HepG2 (cell line): ENCODE measurements around the gene SHQ1. TPM values are rescaled to one million over a fixed set of nuclear protein-coding genes. Genes with fewer than 3 reads are reported as not detected.

Source experiments
- ATAC-seq: fragments of 200-7000 bp; cut with Tn5 transposase; 3 replicates; pipeline ENCODE4 v1.9.1; 2020; ENCODE audit warnings: mild to moderate bottlenecking, moderate library complexity
- BruUV-seq: library from RNA; stranded (reverse); fragments of 400-500 nt; replicated peaks from 2 replicates; lab custom pipeline; 2021; lab: Mats Ljungman, UMichigan
- CTCF ChIA-PET: fragments of 300-600 bp; formaldehyde crosslinking; extraction: SDS; loops from one replicate; lab custom pipeline; 2021; ENCODE audit warnings: low total read pairs, inconsistent platforms, low intra/inter-chr PET ratio; lab: Yijun Ruan, JAX
- POLR2A ChIA-PET: fragments of 350-600 bp; sonication (Branson Sonifier 250); formaldehyde crosslinking; loops from one replicate; lab custom pipeline; 2020; ENCODE audit warnings: antibody characterized with exemption, inconsistent platforms; lab: Yijun Ruan, JAX
- DNase-seq: peaks from one replicate; pipeline ENCODE4 v3.0.0-alpha.2; 2015; ENCODE audit warnings: low spot score
- FAIRE-seq: peaks from 3 replicates; lab custom pipeline; 2011; peaks lifted over from hg19 to GRCh38; lab: Jason Lieb, UNC
- H2AFZ ChIP-seq: one replicate; pipeline ENCODE4 v1.6.1; 2011; ENCODE audit warnings: low read length, inconsistent platforms
- H3K27ac ChIP-seq: fragments of 300-600 bp; 3 replicates; pipeline ENCODE4 v1.8.0; 2011; ENCODE audit warnings: mixed run types, mild to moderate bottlenecking, mixed read lengths, low read length, inconsistent platforms; ENCODE audit not compliant: insufficient read depth; ENCODE audit errors: extremely low read length
- H3K27me3 ChIP-seq, 2 experiments: fragments of 200-600 bp in 1 of 2; 2 replicates in 1 of 2; 3 replicates in 1 of 2; pipeline versions ENCODE4 v1.6.0 to v1.8.0; 2011; ENCODE audit warnings: low read length in 2 of 2, mild to moderate bottlenecking in 2 of 2, moderate library complexity in 2 of 2, inconsistent platforms in 1 of 2; ENCODE audit not compliant: insufficient read depth in 2 of 2, control insufficient read depth in 1 of 2
- H3K36me3 ChIP-seq, 2 experiments: fragments of 200-600 bp in 1 of 2; replicated peaks in 1 of 2; 2 replicates in 1 of 2; 3 replicates in 1 of 2; pipeline versions ENCODE4 v1.5.1 to v1.8.0; 2011; ENCODE audit warnings: low read length in 2 of 2, inconsistent platforms in 1 of 2; ENCODE audit not compliant: insufficient read depth in 2 of 2, control insufficient read depth in 1 of 2
- H3K4me1 ChIP-seq: 2 replicates; pipeline ENCODE4 v1.5.1; 2012; ENCODE audit warnings: low read length, inconsistent platforms; ENCODE audit not compliant: insufficient read depth
- H3K4me2 ChIP-seq: 2 replicates; pipeline ENCODE4 v1.6.0; 2011; ENCODE audit warnings: low read depth, low read length, inconsistent platforms
- H3K4me3 ChIP-seq, 3 experiments: fragments of 200-600 bp in 1 of 3; sonication (generic), shearing (Covaris generic) in 1 of 3; replicated peaks in 1 of 3; 2 replicates each; pipeline ENCODE4 v1.5.1; 2011 to 2016; ENCODE audit warnings: low read length in 3 of 3, inconsistent platforms in 2 of 3, low read depth in 2 of 3, mild to moderate bottlenecking in 2 of 3, control low read depth in 1 of 3, mixed read lengths in 1 of 3; ENCODE audit not compliant: insufficient read depth in 1 of 3
- H3K79me2 ChIP-seq: one replicate; pipeline ENCODE4 v1.6.1; 2011; ENCODE audit warnings: low read length, inconsistent platforms; ENCODE audit not compliant: insufficient read depth
- H3K9ac ChIP-seq: 2 replicates; pipeline ENCODE4 v1.6.0; 2011; ENCODE audit warnings: mild to moderate bottlenecking, low read depth, low read length, inconsistent platforms; ENCODE audit not compliant: insufficient read depth
- H3K9me3 ChIP-seq: 2 replicates; pipeline ENCODE4 v1.5.1; 2012; ENCODE audit warnings: mild to moderate bottlenecking, low read length
- H4K20me1 ChIP-seq: 2 replicates; pipeline ENCODE4 v1.6.0; 2011; ENCODE audit warnings: inconsistent platforms, mild to moderate bottlenecking, low read length, moderate library complexity; ENCODE audit not compliant: insufficient read depth
- GPN1 ChIP-seq: sonication (generic); formaldehyde crosslinking; IDR thresholded peaks from 2 replicates; pipeline ENCODE4 v1.5.1; 2020; ENCODE audit warnings: missing genetic modification reagents, borderline replicate concordance
- MAF1 ChIP-seq: sonication (generic); formaldehyde crosslinking; IDR thresholded peaks from 2 replicates; pipeline ENCODE4 v1.5.0; 2020; ENCODE audit warnings: missing genetic modification reagents, borderline replicate concordance
- MED1 ChIP-seq: sonication (generic); formaldehyde crosslinking; IDR thresholded peaks from 2 replicates; pipeline ENCODE4 v1.4.0; 2020; ENCODE audit warnings: missing genetic modification reagents
- NFKBIZ ChIP-seq: IDR thresholded peaks from 2 replicates; pipeline ENCODE4 v1.6.1; 2018; ENCODE audit warnings: missing genetic modification reagents, missing compliant biosample characterization
- SIX4 ChIP-seq: sonication (generic); formaldehyde crosslinking; IDR thresholded peaks from 2 replicates; pipeline ENCODE4 v1.4.0; 2020; ENCODE audit warnings: missing genetic modification reagents
- SP5 ChIP-seq: IDR thresholded peaks from 2 replicates; pipeline ENCODE4 v1.6.1; 2016; ENCODE audit warnings: low read depth, borderline replicate concordance
- TBX2 ChIP-seq: sonication (generic); formaldehyde crosslinking; IDR thresholded peaks from 2 replicates; pipeline ENCODE4 v1.5.0; 2020; ENCODE audit warnings: missing genetic modification reagents, mild to moderate bottlenecking, borderline replicate concordance
- ZNF180 ChIP-seq: sonication (generic); formaldehyde crosslinking; IDR thresholded peaks from 2 replicates; pipeline ENCODE4 v1.4.0; 2020; ENCODE audit warnings: low read depth, missing genetic modification reagents, borderline replicate concordance
- ZNF317 ChIP-seq: sonication (generic); formaldehyde crosslinking; IDR thresholded peaks from 2 replicates; pipeline ENCODE4 v1.5.0; 2020; ENCODE audit warnings: mild to moderate bottlenecking, missing genetic modification reagents
- ZNF501 ChIP-seq: sonication (generic); formaldehyde crosslinking; IDR thresholded peaks from 2 replicates; pipeline ENCODE4 v1.5.1; 2020; ENCODE audit warnings: mild to moderate bottlenecking, moderate library complexity, missing genetic modification reagents
- ZNF672 ChIP-seq: sonication (generic); formaldehyde crosslinking; IDR thresholded peaks from 2 replicates; pipeline ENCODE4 v1.8.1; 2022; ENCODE audit warnings: missing genetic modification reagents
- ZNF839 ChIP-seq: sonication (generic); formaldehyde crosslinking; IDR thresholded peaks from 2 replicates; pipeline ENCODE4 v1.4.0; 2020; ENCODE audit warnings: missing genetic modification reagents, mild to moderate bottlenecking, borderline replicate concordance
- in situ Hi-C: cut with HindIII; loops from 2 replicates; pipeline ENCODE4 v1.10.0; 2017; ENCODE audit warnings: low pct_unique_long_range_greater_than_20kb; ENCODE audit not compliant: extremely low pct_ligation_motif_present
- intact Hi-C: fragments of 100-400 bp; cut with micrococcal nuclease; formaldehyde crosslinking; loops from one replicate; pipeline ENCODE4 v1.10.0; 2022; ENCODE audit not compliant: unreplicated experiment
- polyA plus RNA-seq, 8 experiments: library from polyadenylated mRNA; depleted of rRNA in 3 of 8; stranded (reverse) in 7 of 8; unstranded in 1 of 8; fragments of >200 nt; fragmentation: Illumina TruSeq in 4 of 8; extraction: Trizol in 4 of 8; gene quantifications; 2 replicates each; pipeline versions ENCODE4 v1.2.1 to v1.2.3, GENCODE V29; 2011 to 2016; ENCODE audit warnings: low read depth in 4 of 8, missing spikeins in 1 of 8, mixed read lengths in 1 of 8; ENCODE audit not compliant: insufficient read depth in 1 of 8
- total RNA-seq, 5 experiments: library from RNA; depleted of rRNA; stranded (reverse); fragments of >200 nt; fragmentation: Illumina TruSeq; extraction: Trizol; gene quantifications; 2 replicates each; pipeline ENCODE4 v1.2.3, GENCODE V29; 2016; ENCODE audit warnings: low read depth in 1 of 5
- TF ChIP-seq, protein P1 (sequence below): sonication (generic); formaldehyde crosslinking; IDR thresholded peaks from 2 replicates; pipeline ENCODE4 v1.8.0; 2022; ENCODE audit warnings: low read depth, missing genetic modification reagents
- TF ChIP-seq, protein P2 (sequence below): sonication (generic); formaldehyde crosslinking; IDR thresholded peaks from 2 replicates; pipeline ENCODE4 v1.4.0; 2020; ENCODE audit warnings: missing genetic modification reagents
- TF ChIP-seq, protein P3 (sequence below): sonication (generic); formaldehyde crosslinking; IDR thresholded peaks from 2 replicates; pipeline ENCODE4 v1.8.1; 2022; ENCODE audit warnings: low read depth, mild to moderate bottlenecking, missing genetic modification reagents
- TF ChIP-seq, protein P4 (sequence below): sonication (generic); formaldehyde crosslinking; IDR thresholded peaks from 2 replicates; pipeline ENCODE4 v1.4.0; 2020; ENCODE audit warnings: missing genetic modification reagents
- TF ChIP-seq, protein P5 (sequence below): sonication (generic); formaldehyde crosslinking; IDR thresholded peaks from 2 replicates; pipeline ENCODE4 v1.5.1; 2020; ENCODE audit warnings: missing genetic modification reagents, mild to moderate bottlenecking, borderline replicate concordance

Gene SHQ1
- total and polyA plus RNA-seq, 2 of the 13 experiments (the other 11 are each of a cell fraction or from before 2014, with no cell fraction given), result 5.5 to 20.3 TPM

DNA sequence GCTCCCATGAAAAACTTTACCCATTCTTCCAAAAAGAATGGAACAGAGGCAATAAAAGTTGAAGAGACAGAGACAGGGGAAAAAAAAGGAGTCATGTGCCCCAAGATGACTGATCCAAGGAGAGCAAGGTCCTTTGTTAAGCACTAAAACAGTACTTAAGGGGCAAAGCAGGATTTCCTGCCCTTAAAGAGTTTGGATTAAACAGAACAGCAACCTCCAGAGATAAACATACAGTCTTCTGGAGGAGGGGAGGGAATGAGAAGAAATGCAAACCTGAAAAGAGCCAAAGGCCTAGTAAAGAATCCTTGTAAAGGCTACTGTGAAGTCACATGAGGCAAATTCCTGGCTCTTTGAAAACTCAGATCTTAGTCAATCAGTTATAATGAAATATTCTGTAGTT is 38.2 kb downstream of the SHQ1 start:
- no peak overlapping the region for H3K9ac ChIP-seq
- TF ChIP-seq MAF1, result no peak
- no peak for TF ChIP-seq NFKBIZ
- TF ChIP-seq SIX4 (CRISPR knock-in tag), result no peak
- no peak for TF ChIP-seq ZNF672 (CRISPR knock-in tag)
- TF ChIP-seq, protein P1, sequence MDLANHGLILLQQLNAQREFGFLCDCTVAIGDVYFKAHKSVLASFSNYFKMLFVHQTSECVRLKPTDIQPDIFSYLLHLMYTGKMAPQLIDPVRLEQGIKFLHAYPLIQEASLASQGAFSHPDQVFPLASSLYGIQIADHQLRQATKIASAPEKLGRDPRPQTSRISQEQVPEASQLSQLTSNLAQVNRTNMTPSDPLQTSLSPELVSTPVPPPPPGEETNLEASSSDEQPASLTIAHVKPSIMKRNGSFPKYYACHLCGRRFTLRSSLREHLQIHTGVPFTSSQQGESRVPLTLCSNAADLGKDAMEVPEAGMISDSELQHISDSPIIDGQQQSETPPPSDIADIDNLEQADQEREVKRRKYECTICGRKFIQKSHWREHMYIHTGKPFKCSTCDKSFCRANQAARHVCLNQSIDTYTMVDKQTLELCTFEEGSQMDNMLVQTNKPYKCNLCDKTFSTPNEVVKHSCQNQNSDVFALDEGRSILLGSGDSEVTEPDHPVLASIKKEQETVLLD (CRISPR knock-in tag), result no peak
- no peak for TF ChIP-seq ZNF180 (CRISPR knock-in tag)
- TF ChIP-seq, protein P2, sequence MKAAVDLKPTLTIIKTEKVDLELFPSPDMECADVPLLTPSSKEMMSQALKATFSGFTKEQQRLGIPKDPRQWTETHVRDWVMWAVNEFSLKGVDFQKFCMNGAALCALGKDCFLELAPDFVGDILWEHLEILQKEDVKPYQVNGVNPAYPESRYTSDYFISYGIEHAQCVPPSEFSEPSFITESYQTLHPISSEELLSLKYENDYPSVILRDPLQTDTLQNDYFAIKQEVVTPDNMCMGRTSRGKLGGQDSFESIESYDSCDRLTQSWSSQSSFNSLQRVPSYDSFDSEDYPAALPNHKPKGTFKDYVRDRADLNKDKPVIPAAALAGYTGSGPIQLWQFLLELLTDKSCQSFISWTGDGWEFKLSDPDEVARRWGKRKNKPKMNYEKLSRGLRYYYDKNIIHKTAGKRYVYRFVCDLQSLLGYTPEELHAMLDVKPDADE (CRISPR knock-in tag), result no peak
- TF ChIP-seq, protein P3, sequence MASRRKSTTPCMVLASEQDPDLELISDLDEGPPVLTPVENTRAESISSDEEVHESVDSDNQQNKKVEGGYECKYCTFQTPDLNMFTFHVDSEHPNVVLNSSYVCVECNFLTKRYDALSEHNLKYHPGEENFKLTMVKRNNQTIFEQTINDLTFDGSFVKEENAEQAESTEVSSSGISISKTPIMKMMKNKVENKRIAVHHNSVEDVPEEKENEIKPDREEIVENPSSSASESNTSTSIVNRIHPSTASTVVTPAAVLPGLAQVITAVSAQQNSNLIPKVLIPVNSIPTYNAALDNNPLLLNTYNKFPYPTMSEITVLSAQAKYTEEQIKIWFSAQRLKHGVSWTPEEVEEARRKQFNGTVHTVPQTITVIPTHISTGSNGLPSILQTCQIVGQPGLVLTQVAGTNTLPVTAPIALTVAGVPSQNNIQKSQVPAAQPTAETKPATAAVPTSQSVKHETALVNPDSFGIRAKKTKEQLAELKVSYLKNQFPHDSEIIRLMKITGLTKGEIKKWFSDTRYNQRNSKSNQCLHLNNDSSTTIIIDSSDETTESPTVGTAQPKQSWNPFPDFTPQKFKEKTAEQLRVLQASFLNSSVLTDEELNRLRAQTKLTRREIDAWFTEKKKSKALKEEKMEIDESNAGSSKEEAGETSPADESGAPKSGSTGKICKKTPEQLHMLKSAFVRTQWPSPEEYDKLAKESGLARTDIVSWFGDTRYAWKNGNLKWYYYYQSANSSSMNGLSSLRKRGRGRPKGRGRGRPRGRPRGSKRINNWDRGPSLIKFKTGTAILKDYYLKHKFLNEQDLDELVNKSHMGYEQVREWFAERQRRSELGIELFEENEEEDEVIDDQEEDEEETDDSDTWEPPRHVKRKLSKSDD (CRISPR knock-in tag), result no peak
- TF ChIP-seq, protein P4, sequence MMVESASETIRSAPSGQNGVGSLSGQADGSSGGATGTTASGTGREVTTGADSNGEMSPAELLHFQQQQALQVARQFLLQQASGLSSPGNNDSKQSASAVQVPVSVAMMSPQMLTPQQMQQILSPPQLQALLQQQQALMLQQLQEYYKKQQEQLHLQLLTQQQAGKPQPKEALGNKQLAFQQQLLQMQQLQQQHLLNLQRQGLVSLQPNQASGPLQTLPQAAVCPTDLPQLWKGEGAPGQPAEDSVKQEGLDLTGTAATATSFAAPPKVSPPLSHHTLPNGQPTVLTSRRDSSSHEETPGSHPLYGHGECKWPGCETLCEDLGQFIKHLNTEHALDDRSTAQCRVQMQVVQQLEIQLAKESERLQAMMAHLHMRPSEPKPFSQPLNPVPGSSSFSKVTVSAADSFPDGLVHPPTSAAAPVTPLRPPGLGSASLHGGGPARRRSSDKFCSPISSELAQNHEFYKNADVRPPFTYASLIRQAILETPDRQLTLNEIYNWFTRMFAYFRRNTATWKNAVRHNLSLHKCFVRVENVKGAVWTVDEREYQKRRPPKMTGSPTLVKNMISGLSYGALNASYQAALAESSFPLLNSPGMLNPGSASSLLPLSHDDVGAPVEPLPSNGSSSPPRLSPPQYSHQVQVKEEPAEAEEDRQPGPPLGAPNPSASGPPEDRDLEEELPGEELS (CRISPR knock-in tag), result no peak
- no peak for TF ChIP-seq GPN1 (CRISPR knock-in tag)
- no peak for TF ChIP-seq ZNF501
- no peak for TF ChIP-seq ZNF839 (CRISPR knock-in tag)
- TF ChIP-seq, protein P5, sequence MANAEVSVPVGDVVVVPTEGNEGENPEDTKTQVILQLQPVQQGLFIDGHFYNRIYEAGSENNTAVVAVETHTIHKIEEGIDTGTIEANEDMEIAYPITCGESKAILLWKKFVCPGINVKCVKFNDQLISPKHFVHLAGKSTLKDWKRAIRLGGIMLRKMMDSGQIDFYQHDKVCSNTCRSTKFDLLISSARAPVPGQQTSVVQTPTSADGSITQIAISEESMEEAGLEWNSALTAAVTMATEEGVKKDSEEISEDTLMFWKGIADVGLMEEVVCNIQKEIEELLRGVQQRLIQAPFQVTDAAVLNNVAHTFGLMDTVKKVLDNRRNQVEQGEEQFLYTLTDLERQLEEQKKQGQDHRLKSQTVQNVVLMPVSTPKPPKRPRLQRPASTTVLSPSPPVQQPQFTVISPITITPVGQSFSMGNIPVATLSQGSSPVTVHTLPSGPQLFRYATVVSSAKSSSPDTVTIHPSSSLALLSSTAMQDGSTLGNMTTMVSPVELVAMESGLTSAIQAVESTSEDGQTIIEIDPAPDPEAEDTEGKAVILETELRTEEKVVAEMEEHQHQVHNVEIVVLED, result no peak
- no peak for TF ChIP-seq ZNF317 (CRISPR knock-in tag)
- no peak for TF ChIP-seq MED1 (CRISPR knock-in tag)
- TF ChIP-seq SP5 (CRISPR knock-in tag), result no peak
- no peak for TF ChIP-seq TBX2 (CRISPR knock-in tag)
- in situ Hi-C loops (loop anchor here (25.0 kb wide), 2 partner anchors 848 to 1098 kb away; no protein-coding TSS in a partner anchor), intact Hi-C loops (no loop called here)
- H2AFZ ChIP-seq, result no peak overlapping the region
- BruUV-seq, result no TSS peak
- no peaks in the 10 kb centered on the region for H3K27me3 ChIP-seq
- ATAC-seq (no peak), FAIRE-seq (no peak), DNase-seq (no peak)
- no peaks in the 10 kb centered on the region for H3K79me2 ChIP-seq
- no peaks in the 10 kb centered on the region for H4K20me1 ChIP-seq
- no peak overlapping the region for H3K4me2 ChIP-seq
- ChIA-PET POLR2A (no interaction called here), CTCF (no interaction called here)
- no peak overlapping the region for H3K4me3 ChIP-seq
- no peaks in the 10 kb centered on the region for H3K9me3 ChIP-seq
- no peaks in the 10 kb centered on the region for H3K4me1 ChIP-seq
- H3K36me3 ChIP-seq, result peaks cover 2 to 4% of the 10 kb centered on the region in 2 experiments; a peak in 2 of 5 replicates
- no peak overlapping the region for H3K27ac ChIP-seq
